A549 (cell line): ENCODE data around the gene FBLIM1.

Experiments used
- ATOH8 ChIP-seq: fragments of 250-450 bp; sonication (Bioruptor Pico); IDR thresholded peaks from 2 replicates; pipeline ENCODE4 v1.5.0; 2020; ENCODE audit warnings: low read depth, mild to moderate bottlenecking, moderate library complexity
- CBX8 ChIP-seq: fragments of 200-600 bp; sonication (generic); IDR thresholded peaks from 2 replicates; pipeline ENCODE4 v1.6.1; 2016
- CTCF ChIP-seq: fragments of >200 bp; sonication (Bioruptor Twin); formaldehyde crosslinking; IDR thresholded peaks from 3 replicates; pipeline ENCODE4 v1.5.1; 2016
- EHMT2 ChIP-seq: fragments of 200-600 bp; sonication (generic); IDR thresholded peaks from 2 replicates; pipeline ENCODE4 v1.6.1; 2016; ENCODE audit warnings: antibody characterized with exemption, low read depth, mild to moderate bottlenecking, moderate library complexity
- ESRRA ChIP-seq: fragments of 150-350 bp; IDR thresholded peaks from 2 replicates; pipeline ENCODE4 v1.6.1; 2014; ENCODE audit warnings: mild to moderate bottlenecking, low read length, borderline replicate concordance
- FOSL2 ChIP-seq, 2 experiments: fragments of 450-650 bp in 1 of 2; fragments of >200 bp in 1 of 2; sonication (Bioruptor Twin) in 1 of 2; formaldehyde crosslinking; IDR thresholded peaks; 2 replicates each; pipeline versions ENCODE4 v1.5.0 to v1.6.1; 2016 to 2020; ENCODE audit warnings: mild to moderate bottlenecking in 1 of 2, moderate library complexity in 1 of 2
- KDM1A ChIP-seq: fragments of 200-600 bp; sonication (generic); IDR thresholded peaks from 2 replicates; pipeline ENCODE4 v1.6.1; 2016; ENCODE audit warnings: low read depth, mild to moderate bottlenecking
- POLR2A ChIP-seq: IDR thresholded peaks from 2 replicates; pipeline ENCODE4 v1.6.1; 2012; ENCODE audit warnings: mild to moderate bottlenecking, low read length
- RAD21 ChIP-seq, 2 experiments: fragments of >200 bp in 1 of 2; sonication (Bioruptor Twin) in 1 of 2; formaldehyde crosslinking in 1 of 2; IDR thresholded peaks in 1 of 2; conservative IDR thresholded peaks in 1 of 2; 2 replicates in 1 of 2; 3 replicates in 1 of 2; pipeline ENCODE4 v1.6.1; 2012 to 2018; ENCODE audit warnings: inconsistent platforms in 1 of 2
- RFX5 ChIP-seq: fragments of 450-650 bp; IDR thresholded peaks from 2 replicates; pipeline ENCODE4 v1.7.1; 2014; ENCODE audit warnings: antibody characterized with exemption, mild to moderate bottlenecking, moderate library complexity
- TF ChIP-seq, protein P1 (sequence below): fragments of 150-350 bp; IDR thresholded peaks from 2 replicates; pipeline ENCODE4 v1.6.1; 2014; ENCODE audit warnings: low read depth, mild to moderate bottlenecking, low read length
- TF ChIP-seq, protein P2 (sequence below): IDR thresholded peaks from 2 replicates; pipeline ENCODE4 v1.6.1; 2012; ENCODE audit warnings: low read depth, borderline replicate concordance

- TF ChIP-seq ATOH8 (CRISPR knock-in tag) (no peak), CBX8 (no peak), RFX5 (no peak), RAD21 (conservative IDR thresholded peaks at IDR 0.05 in 1 of 2, IDR thresholded peaks at IDR 0.05 in 1 of 2) (no peak), CTCF (no peak), EHMT2 (no peak), KDM1A (no peak), ESRRA (no peak), POLR2A (no peak), FOSL2 (IDR thresholded peaks at IDR 0.05) (no peak), FOSL2 (CRISPR knock-in tag; IDR thresholded peaks at IDR 0.05) (no peak)
- TF ChIP-seq, protein P1, sequence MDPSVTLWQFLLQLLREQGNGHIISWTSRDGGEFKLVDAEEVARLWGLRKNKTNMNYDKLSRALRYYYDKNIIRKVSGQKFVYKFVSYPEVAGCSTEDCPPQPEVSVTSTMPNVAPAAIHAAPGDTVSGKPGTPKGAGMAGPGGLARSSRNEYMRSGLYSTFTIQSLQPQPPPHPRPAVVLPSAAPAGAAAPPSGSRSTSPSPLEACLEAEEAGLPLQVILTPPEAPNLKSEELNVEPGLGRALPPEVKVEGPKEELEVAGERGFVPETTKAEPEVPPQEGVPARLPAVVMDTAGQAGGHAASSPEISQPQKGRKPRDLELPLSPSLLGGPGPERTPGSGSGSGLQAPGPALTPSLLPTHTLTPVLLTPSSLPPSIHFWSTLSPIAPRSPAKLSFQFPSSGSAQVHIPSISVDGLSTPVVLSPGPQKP: no peak
- TF ChIP-seq, protein P2, sequence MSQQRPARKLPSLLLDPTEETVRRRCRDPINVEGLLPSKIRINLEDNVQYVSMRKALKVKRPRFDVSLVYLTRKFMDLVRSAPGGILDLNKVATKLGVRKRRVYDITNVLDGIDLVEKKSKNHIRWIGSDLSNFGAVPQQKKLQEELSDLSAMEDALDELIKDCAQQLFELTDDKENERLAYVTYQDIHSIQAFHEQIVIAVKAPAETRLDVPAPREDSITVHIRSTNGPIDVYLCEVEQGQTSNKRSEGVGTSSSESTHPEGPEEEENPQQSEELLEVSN: no peak
Measured at GRCh38 chr1:15786581-15786980, 28.0 kb downstream of the FBLIM1 start.
